MM.1S (cell line): ENCODE results near the gene RTCA.
"Not testable (repeated sequence)": the region's sequence is repeated elsewhere in the genome, so short reads cannot be mapped to it uniquely, and the experiment has no call there.

Experiments
- DNase-seq: peaks from one replicate; pipeline ENCODE4 v3.0.0-alpha.2; 2015
- H2AFZ ChIP-seq: fragments of 300-600 bp; sonication (generic); 2 replicates; pipeline ENCODE4 v1.6.0; 2016; ENCODE audit warnings: antibody characterized with exemption, low read length
- H3F3A ChIP-seq: fragments of 300-600 bp; sonication (generic); 2 replicates; pipeline ENCODE4 v1.6.1; 2016; ENCODE audit warnings: mild to moderate bottlenecking, antibody characterized with exemption, low read length, moderate library complexity, mixed read lengths; ENCODE audit not compliant: insufficient read depth
- H3K27ac ChIP-seq: fragments of 300-600 bp; sonication (generic); 2 replicates; pipeline ENCODE4 v1.5.1; 2016; ENCODE audit warnings: mild to moderate bottlenecking, low read length
- H3K27me3 ChIP-seq: fragments of 300-600 bp; sonication (generic); replicated peaks from 2 replicates; pipeline ENCODE4 v1.6.0; 2016; ENCODE audit warnings: low read length; ENCODE audit not compliant: insufficient read depth
- H3K36me3 ChIP-seq: fragments of 300-600 bp; sonication (generic); replicated peaks from 2 replicates; pipeline ENCODE4 v1.6.1; 2016; ENCODE audit warnings: mild to moderate bottlenecking, low read length, mixed read lengths; ENCODE audit not compliant: insufficient read depth
- H3K4me1 ChIP-seq: fragments of 300-600 bp; sonication (generic); 2 replicates; pipeline ENCODE4 v1.6.1; 2016; ENCODE audit warnings: low read length, mixed read lengths
- H3K4me2 ChIP-seq: fragments of 300-600 bp; sonication (generic); 2 replicates; pipeline ENCODE4 v1.6.0; 2016; ENCODE audit warnings: low read depth, low read length
- H3K4me3 ChIP-seq: fragments of 300-600 bp; sonication (generic); 2 replicates; pipeline ENCODE4 v1.5.1; 2016; ENCODE audit warnings: low read length, mixed read lengths
- H3K79me2 ChIP-seq: fragments of 300-600 bp; sonication (generic); 2 replicates; pipeline ENCODE4 v1.6.1; 2016; ENCODE audit warnings: mixed run types, low read length, mixed read lengths
- H3K9ac ChIP-seq: fragments of 300-600 bp; sonication (generic); 2 replicates; pipeline ENCODE4 v1.6.1; 2016; ENCODE audit warnings: low read length, mixed read lengths
- H3K9me2 ChIP-seq: fragments of 300-600 bp; sonication (generic); replicated peaks from 2 replicates; pipeline ENCODE4 v1.6.1; 2016; ENCODE audit warnings: mild to moderate bottlenecking, low read length, mixed read lengths; ENCODE audit not compliant: insufficient read depth
- H3K9me3 ChIP-seq: fragments of 300-600 bp; sonication (generic); replicated peaks from 2 replicates; pipeline ENCODE4 v1.6.1; 2016; ENCODE audit warnings: mild to moderate bottlenecking, low read length, mixed read lengths; ENCODE audit not compliant: insufficient read depth
- H4K20me1 ChIP-seq: fragments of 300-600 bp; sonication (generic); 2 replicates; pipeline ENCODE4 v1.6.1; 2016; ENCODE audit warnings: mild to moderate bottlenecking, low read length, moderate library complexity, mixed read lengths; ENCODE audit not compliant: insufficient read depth
- EZH2 ChIP-seq: fragments of 300-600 bp; sonication (generic); optimal IDR thresholded peaks from 2 replicates; pipeline ENCODE3; 2017; ENCODE audit warnings: low read depth, mild to moderate bottlenecking, antibody characterized with exemption, low read length, mixed read lengths
- EZH2phosphoT487 ChIP-seq: fragments of 300-600 bp; sonication (generic); IDR thresholded peaks from 2 replicates; pipeline ENCODE4 v1.6.1; 2018; ENCODE audit warnings: antibody characterized with exemption, low read length
- TF ChIP-seq, protein P1 (sequence below): fragments of 300-600 bp; sonication (generic); IDR thresholded peaks from 2 replicates; pipeline ENCODE4 v1.5.1; 2016; ENCODE audit warnings: antibody characterized with exemption, low read length, mixed read lengths

Gene RTCA

DNA sequence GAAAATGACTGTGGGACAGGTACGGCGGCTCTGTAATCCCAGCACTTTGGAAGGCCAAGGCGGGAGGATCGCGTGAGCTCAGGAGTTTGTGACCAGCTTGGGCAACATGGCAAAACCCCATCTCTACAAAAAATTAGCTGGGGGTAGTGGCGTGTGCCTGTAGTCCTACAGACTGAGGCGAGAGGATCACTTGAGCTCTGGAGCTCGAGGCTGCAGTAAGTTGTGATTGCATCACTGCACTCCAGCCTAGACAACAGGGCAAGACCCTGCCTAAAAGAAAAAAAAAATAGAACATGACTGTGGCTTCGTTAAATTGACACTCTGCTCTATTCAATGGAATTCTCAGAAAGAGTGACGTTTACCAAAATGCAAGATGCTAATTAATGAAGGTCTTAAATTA lies 12.5 kb upstream of the RTCA start:
- Histone ChIP-seq H3K9me3 (no peaks in the 10 kb centered on the region), H3K4me1 (0 out of 2 replicates have a peak, but pooled peaks cover 3% of the 10 kb centered on the region), H3K9me2 (no peaks in the 10 kb centered on the region), H3K79me2 (peaks cover 11% of the 10 kb centered on the region), H4K20me1 (no peaks in the 10 kb centered on the region), H3K4me3 (no peak overlapping the region), H3K9ac (no peak overlapping the region), H2AFZ (no peak overlapping the region), H3K27ac (no peak overlapping the region), H3F3A (no peaks in the 10 kb centered on the region), H3K27me3 (no peaks in the 10 kb centered on the region), H3K36me3 (no peaks in the 10 kb centered on the region), H3K4me2 (no peak overlapping the region)
- DNase-seq: no peak
- TF ChIP-seq EZH2phosphoT487 (no peak), EZH2 (no peak)
- TF ChIP-seq, protein P1, sequence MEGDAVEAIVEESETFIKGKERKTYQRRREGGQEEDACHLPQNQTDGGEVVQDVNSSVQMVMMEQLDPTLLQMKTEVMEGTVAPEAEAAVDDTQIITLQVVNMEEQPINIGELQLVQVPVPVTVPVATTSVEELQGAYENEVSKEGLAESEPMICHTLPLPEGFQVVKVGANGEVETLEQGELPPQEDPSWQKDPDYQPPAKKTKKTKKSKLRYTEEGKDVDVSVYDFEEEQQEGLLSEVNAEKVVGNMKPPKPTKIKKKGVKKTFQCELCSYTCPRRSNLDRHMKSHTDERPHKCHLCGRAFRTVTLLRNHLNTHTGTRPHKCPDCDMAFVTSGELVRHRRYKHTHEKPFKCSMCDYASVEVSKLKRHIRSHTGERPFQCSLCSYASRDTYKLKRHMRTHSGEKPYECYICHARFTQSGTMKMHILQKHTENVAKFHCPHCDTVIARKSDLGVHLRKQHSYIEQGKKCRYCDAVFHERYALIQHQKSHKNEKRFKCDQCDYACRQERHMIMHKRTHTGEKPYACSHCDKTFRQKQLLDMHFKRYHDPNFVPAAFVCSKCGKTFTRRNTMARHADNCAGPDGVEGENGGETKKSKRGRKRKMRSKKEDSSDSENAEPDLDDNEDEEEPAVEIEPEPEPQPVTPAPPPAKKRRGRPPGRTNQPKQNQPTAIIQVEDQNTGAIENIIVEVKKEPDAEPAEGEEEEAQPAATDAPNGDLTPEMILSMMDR: no peak

DNA sequence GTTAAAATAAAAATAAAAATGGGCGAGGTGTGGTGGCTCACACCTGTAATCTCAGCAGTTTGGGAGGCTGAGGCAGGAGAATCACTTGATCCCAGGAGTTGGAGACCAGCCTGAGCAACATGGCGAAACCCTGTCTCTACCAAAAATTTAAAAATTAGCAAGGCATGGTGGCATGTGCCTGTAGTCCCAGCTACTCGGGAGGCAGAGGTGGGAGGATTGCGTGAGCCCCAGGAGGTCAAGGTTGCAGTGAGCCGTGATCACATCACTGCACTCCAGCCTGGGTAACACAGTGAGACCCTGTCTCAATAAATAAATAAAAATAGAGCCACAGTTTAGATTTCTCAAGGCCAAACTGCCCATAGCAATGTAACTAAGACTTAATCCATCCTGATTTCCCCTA lies 9.7 kb upstream of the RTCA start:
- H3F3A ChIP-seq, DNase-seq, H3K4me3 ChIP-seq: not testable (repeated sequence)

DNA sequence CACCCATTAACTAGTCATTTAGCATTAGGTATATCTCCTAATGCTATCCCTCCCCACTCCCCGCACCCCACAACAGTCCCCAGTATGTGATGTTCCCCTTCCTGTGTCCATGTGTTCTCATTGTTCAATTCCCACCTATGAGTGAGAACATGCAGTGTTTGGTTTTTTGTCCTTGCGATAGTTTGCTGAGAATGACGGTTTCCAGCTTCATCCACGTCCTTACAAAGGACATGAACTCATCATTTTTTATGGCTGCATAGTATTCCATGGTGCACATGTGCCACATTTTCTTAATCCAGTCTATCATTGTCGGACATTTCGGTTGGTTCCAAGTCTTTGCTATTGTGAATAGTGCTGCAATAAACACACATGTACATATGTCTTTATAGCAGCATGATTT lies 7.6 kb upstream of the RTCA start:
- not testable (repeated sequence) for H3K4me2 ChIP-seq, H4K20me1 ChIP-seq, H3K27ac ChIP-seq, H3K79me2 ChIP-seq, DNase-seq, H3K9me3 ChIP-seq, H3K4me1 ChIP-seq, H3K27me3 ChIP-seq, H2AFZ ChIP-seq, H3K9me2 ChIP-seq, H3K4me3 ChIP-seq, H3F3A ChIP-seq, H3K9ac ChIP-seq, H3K36me3 ChIP-seq

More for the DNA sequence above, 9.7 kb upstream of the RTCA start:
- not testable (repeated sequence) for H3K9ac ChIP-seq, H3K79me2 ChIP-seq, H3K4me2 ChIP-seq, H3K27ac ChIP-seq, H3K9me2 ChIP-seq, H3K36me3 ChIP-seq, H4K20me1 ChIP-seq, H3K4me1 ChIP-seq, H3K9me3 ChIP-seq, H3K27me3 ChIP-seq, H2AFZ ChIP-seq

DNA sequence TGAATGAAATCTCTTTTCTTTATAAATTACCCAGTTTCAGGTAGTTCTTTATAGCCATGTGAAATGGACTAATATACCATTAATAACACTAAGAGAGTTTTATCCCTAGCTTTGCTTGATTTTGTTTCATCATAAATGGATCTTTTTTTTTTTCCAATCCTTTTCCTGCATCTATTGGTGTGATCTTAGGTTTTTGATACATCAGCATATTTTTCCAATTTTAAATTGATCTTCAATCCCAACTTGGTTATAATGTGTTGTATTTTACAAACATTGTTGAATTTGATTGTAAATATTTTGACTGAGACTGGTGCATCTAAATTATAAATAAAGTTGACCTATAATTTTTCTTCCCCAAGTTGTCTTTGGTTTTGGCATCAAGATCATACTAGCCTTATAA lies 4.3 kb upstream of the RTCA start:
- no peaks in the 10 kb centered on the region for H3F3A ChIP-seq
- DNase-seq: no peak
- H4K20me1 ChIP-seq: no peaks in the 10 kb centered on the region
- no peaks in the 10 kb centered on the region for H3K9me3 ChIP-seq
- H3K9ac ChIP-seq: no peak overlapping the region
- peaks cover 6% of the 10 kb centered on the region for H3K79me2 ChIP-seq
- no peak overlapping the region for H3K27ac ChIP-seq
- no peak overlapping the region for H3K4me3 ChIP-seq
- H3K4me1 ChIP-seq: no peaks in the 10 kb centered on the region
- no peak overlapping the region for H3K4me2 ChIP-seq
- no peaks in the 10 kb centered on the region for H3K9me2 ChIP-seq
- TF ChIP-seq EZH2 (no peak), EZH2phosphoT487 (no peak)
- TF ChIP-seq, protein P1: no peak
- H3K36me3 ChIP-seq: no peaks in the 10 kb centered on the region
- no peak overlapping the region for H2AFZ ChIP-seq
- H3K27me3 ChIP-seq: no peaks in the 10 kb centered on the region

DNA sequence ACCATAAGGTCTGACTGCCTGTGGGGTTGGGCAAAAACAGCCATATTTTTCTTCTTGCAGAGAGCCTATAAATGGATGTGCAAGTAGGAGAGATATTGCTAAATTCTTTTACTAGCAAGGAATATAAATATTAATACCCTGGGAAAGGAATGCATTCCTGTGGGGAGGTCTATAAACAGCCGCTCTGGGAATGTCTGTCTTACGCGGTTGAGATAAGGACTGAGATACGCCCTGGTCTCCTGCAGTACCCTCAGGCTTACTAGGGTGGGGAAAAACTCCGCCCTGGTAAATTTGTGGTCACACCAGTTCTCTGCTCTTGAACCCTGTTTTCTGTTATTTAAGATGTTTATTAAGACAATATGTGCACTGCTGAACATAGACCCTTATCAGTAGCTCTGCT lies 1.9 kb upstream of the RTCA start:
- H3K36me3 ChIP-seq, H3K4me2 ChIP-seq, H3K9ac ChIP-seq, H4K20me1 ChIP-seq, H3K4me3 ChIP-seq, H3K27ac ChIP-seq, H3K9me3 ChIP-seq, H3K4me1 ChIP-seq, H3K9me2 ChIP-seq, DNase-seq, H3F3A ChIP-seq, H3K27me3 ChIP-seq, H2AFZ ChIP-seq: not testable (repeated sequence)
- peaks cover 26% of the 10 kb centered on the region for H3K79me2 ChIP-seq
